T-helper 1 cell treated with Interleukin-12 subunit alpha and Interleukin-12 subunit beta and Interleukin-4 antibody, amounts not matched to agents 30 μg/mL and 1 μg/mL, for 36 hours (primary cell): ENCODE data around the gene PRSS37.
"Not testable (repeated sequence)": the region's sequence is repeated elsewhere in the genome, so short reads cannot be mapped to it uniquely, and the experiment has no call there.

Experiments used
- H3K27ac Mint-ChIP-seq: one replicate; pipeline ENCODE4 v1.8.0; 2021; ENCODE audit warnings: mild to moderate bottlenecking, mixed read lengths
- H3K27me3 Mint-ChIP-seq: one replicate; pipeline ENCODE4 v1.8.0; 2021; ENCODE audit warnings: low read depth, mixed read lengths
- H3K36me3 Mint-ChIP-seq: one replicate; pipeline ENCODE4 v1.8.0; 2021; ENCODE audit warnings: low read depth, mixed read lengths
- H3K4me1 Mint-ChIP-seq: one replicate; pipeline ENCODE4 v1.8.0; 2021; ENCODE audit warnings: low read depth, mixed read lengths
- H3K4me3 Mint-ChIP-seq: one replicate; pipeline ENCODE4 v1.8.0; 2021; ENCODE audit warnings: mild to moderate bottlenecking, moderate library complexity, mixed read lengths
- H3K9me3 Mint-ChIP-seq: one replicate; pipeline ENCODE4 v1.8.0; 2021; ENCODE audit warnings: mixed read lengths

Gene PRSS37

GRCh38 chr7:141840708-141841107 lies 577 bp downstream of the PRSS37 start:
- Mint-ChIP-seq H3K36me3 (no peaks in the 10 kb centered on the region), H3K4me3 (no peak overlapping the region), H3K27me3 (no peaks in the 10 kb centered on the region), H3K4me1 (no peaks in the 10 kb centered on the region), H3K9me3 (no peaks in the 10 kb centered on the region), H3K27ac (no peak overlapping the region)

DNA sequence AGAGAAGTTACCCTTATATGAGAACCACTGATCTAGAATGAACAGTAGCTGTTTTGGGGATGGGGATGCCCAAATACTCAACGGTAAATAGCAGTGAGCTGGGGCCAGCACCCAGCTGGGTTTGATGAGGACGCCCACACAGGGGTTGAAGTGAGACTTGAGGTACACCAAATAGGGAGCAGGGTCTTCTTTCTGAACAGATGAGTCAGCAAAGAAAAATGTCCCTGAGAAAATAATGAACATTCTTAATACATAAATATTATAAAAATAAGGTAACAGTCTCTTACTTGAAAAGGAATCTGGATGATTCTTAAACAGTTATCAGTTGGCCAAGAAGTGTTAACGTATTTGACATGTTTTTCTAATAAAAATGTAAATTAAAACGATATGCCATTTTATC lies 2.0 kb downstream of the PRSS37 start:
- no peak overlapping the region for H3K4me3 Mint-ChIP-seq
- H3K4me1 Mint-ChIP-seq = no peaks in the 10 kb centered on the region
- no peaks in the 10 kb centered on the region for H3K27me3 Mint-ChIP-seq
- H3K9me3 Mint-ChIP-seq = no peaks in the 10 kb centered on the region
- no peaks in the 10 kb centered on the region for H3K36me3 Mint-ChIP-seq
- no peak overlapping the region for H3K27ac Mint-ChIP-seq

- Mint-ChIP-seq H3K27me3 (no peaks in the 10 kb centered on the region), H3K4me3 (no peak overlapping the region)
Observed at GRCh38 chr7:141838581-141838980, 2.7 kb downstream of the PRSS37 start.

DNA sequence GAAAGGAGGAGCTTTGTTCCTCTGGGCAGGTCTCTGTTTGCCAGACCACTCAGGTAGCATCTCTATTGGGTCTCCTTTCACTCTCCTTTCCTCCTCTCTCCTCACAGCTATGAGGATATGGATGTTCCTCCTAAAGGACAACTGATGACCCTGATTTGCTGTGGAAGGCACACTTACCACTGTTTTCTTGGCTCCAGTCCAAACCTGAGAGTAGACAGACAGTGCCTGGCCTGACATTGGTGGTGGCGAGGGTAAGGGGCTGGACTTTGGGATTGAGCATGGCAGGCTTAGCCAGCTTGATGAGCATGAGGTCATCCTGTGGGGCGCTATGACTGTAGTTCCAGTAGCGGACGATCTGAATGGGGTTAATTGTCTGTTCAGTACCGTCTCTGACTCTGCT lies 3.6 kb downstream of the PRSS37 start:
- Mint-ChIP-seq H3K4me1 (no peaks in the 10 kb centered on the region), H3K27me3 (no peaks in the 10 kb centered on the region), H3K4me3 (no peak overlapping the region), H3K9me3 (no peaks in the 10 kb centered on the region), H3K27ac (no peak overlapping the region), H3K36me3 (no peaks in the 10 kb centered on the region)

More at GRCh38 chr7:141838581-141838980, 2.7 kb downstream of the PRSS37 start:
- H3K4me1 Mint-ChIP-seq = no peaks in the 10 kb centered on the region
- H3K9me3 Mint-ChIP-seq = no peaks in the 10 kb centered on the region
- no peak overlapping the region for H3K27ac Mint-ChIP-seq
- H3K36me3 Mint-ChIP-seq = no peaks in the 10 kb centered on the region

DNA sequence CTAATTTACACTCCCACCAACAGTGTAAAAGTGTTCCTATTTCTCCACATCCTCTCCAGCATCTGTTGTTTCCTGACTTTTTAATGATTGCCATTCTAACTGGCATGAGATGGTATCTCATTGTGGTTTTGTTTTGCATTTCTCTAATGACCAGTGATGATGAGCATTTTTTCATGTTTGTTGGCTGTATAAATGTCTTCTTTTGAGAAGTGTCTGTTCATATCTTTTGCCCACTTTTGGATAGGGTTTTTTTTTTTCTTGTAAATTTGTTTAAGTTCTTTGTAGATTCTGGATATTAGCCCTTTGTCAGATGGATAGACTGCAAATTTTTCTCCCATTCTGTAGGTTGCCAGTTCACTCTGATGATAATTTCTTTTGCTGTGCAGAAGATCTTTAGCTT lies 18.9 kb downstream of the PRSS37 start:
- not testable (repeated sequence) for H3K4me1 Mint-ChIP-seq, H3K36me3 Mint-ChIP-seq, H3K4me3 Mint-ChIP-seq, H3K27ac Mint-ChIP-seq, H3K27me3 Mint-ChIP-seq
- H3K9me3 Mint-ChIP-seq = peaks cover 46% of the 10 kb centered on the region

GRCh38 chr7:141820067-141820466 lies 21.2 kb downstream of the PRSS37 start:
- no peaks in the 10 kb centered on the region for H3K36me3 Mint-ChIP-seq
- peaks cover 46% of the 10 kb centered on the region for H3K9me3 Mint-ChIP-seq
- no peak overlapping the region for H3K27ac Mint-ChIP-seq
- H3K4me3 Mint-ChIP-seq = no peak overlapping the region
- no peaks in the 10 kb centered on the region for H3K4me1 Mint-ChIP-seq
- H3K27me3 Mint-ChIP-seq = no peaks in the 10 kb centered on the region

DNA sequence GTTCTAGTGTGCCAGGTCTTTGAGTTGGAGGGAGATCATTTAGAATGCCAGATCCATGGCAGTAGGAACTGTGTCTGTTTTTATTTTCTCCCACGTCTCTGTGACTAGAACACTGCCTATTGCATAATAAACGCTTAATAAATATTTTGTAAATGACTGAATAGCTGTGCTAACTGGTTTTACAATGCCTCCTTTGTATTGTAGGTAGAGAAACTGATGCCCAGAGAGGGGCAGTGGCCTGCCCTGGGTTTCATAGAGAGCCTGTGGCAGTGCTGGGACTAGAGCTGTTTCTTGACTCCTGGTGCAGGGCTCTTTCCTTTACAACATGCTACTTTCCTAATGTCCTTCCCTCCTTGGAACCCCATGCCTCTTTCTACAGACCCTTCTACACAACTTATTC lies 48.8 kb downstream of the PRSS37 start:
- Mint-ChIP-seq H3K4me1 (no peaks in the 10 kb centered on the region), H3K27me3 (no peaks in the 10 kb centered on the region), H3K36me3 (no peaks in the 10 kb centered on the region), H3K4me3 (no peak overlapping the region), H3K27ac (no peak overlapping the region), H3K9me3 (no peaks in the 10 kb centered on the region)

DNA sequence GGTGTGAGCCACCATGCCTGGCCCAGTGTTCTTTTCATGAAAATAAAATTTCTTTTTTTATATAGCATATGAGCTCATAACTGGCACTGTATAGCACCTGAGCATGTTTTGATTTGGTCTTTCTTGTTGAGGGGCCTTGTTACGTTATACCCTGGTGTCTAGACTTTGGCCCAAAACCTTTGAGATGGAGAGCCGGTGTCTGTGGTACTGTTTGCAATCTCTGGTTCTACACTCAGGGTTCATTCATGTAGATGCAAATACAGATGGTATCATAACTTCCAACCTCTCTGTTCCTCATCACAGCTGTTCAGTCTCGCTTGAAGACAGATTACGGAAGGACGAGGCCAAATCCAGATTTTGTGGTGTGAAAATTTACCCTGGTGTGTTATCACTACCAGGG lies 51.4 kb downstream of the PRSS37 start, which contains the start of gene TAS2R5:
Gene TAS2R5, plus strand, starts transcription at position 301 of the 400 bp plus-strand sequence. CDS start 145 bp downstream, outside the sequence.
- H3K4me3 Mint-ChIP-seq = no peak within 1 kb of the TSS
- H3K27ac Mint-ChIP-seq = no peak within 1 kb of the TSS
- no peaks in the 10 kb centered on the region for H3K27me3 Mint-ChIP-seq
- no peaks in the 10 kb centered on the region for H3K4me1 Mint-ChIP-seq
- no peaks in the 10 kb centered on the region for H3K9me3 Mint-ChIP-seq
- H3K36me3 Mint-ChIP-seq = no peaks in the 10 kb centered on the region

DNA sequence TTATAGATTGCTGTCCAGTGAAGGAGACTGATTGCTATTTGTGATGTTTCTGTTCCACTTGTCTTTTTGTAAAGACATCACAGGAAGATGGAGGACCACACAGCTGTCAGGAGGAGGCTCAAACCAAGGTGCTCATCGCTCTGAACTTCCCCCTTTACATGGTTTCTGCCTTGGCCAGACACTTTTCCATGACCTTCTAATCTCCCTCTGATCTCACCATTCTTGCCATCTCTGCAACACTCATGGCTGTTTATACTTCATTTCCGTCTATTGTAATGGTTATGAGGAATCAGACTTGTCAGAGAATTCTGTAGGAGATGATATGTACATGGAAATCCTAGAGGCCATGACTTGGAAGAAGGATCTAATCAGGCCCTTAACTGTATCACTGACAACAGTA lies 53.0 kb downstream of the PRSS37 start:
- Mint-ChIP-seq H3K27ac (no peak overlapping the region), H3K9me3 (no peaks in the 10 kb centered on the region), H3K4me1 (no peaks in the 10 kb centered on the region), H3K36me3 (no peaks in the 10 kb centered on the region), H3K27me3 (no peaks in the 10 kb centered on the region), H3K4me3 (no peak overlapping the region)
